Measurements from ENCODE around the gene NKX2-2. TPM values are rescaled to one million over a fixed set of nuclear protein-coding genes. Genes with fewer than 3 reads are reported as not detected.

NKX2-2 gene
- total RNA-seq, 1 experiment from 2014 or later, result not detected

GRCh38 chr20:21465799-21466198, 48.1 kb downstream of the NKX2-2 start:
- Histone ChIP-seq H3K27ac (no peak overlapping the region), H2AFZ (no peak overlapping the region), H3K9me3 (ENCODE audit: insufficient read depth, low read depth) (no peaks in the 10 kb centered on the region), H3K4me1 (replicated peaks; ENCODE audit: insufficient read depth) (no peaks in the 10 kb centered on the region), H3K36me3 (ENCODE audit: low read depth) (no peaks in the 10 kb centered on the region), H3K27me3 (ENCODE audit: insufficient read depth, low read depth) (peaks cover 18% of the 10 kb centered on the region), H3F3A (ENCODE audit: insufficient read depth, low read depth) (no peaks in the 10 kb centered on the region), H3K9me2 (ENCODE audit: insufficient read depth) (peaks cover 4% of the 10 kb centered on the region; the same call in 1 of the 2 replicates), H3K4me2 (no peak overlapping the region), H4K20me1 (ENCODE audit: insufficient read depth) (no peaks in the 10 kb centered on the region), H3K79me2 (ENCODE audit: low read depth) (no peaks in the 10 kb centered on the region), H3K4me3 (no peak overlapping the region)
- POLR2A ChIA-PET (ENCODE audit: unreplicated experiment), result no interaction called here
- intact Hi-C loops (cut with micrococcal nuclease; ENCODE audit: unreplicated experiment), result no loop called here
- no TSS peak for BruUV-seq (replicated peaks)
- CTCF ChIA-PET, result no interaction called here
- TF ChIP-seq EZH2 (IDR thresholded peaks at IDR 0.05; ENCODE audit: low read depth), result no peak
- no peak for TF ChIP-seq CTCF (conservative IDR thresholded peaks at IDR 0.05)
- DNase-seq, result no peak

- no peaks in the 10 kb centered on the region for H3K4me1 ChIP-seq (replicated peaks; ENCODE audit: insufficient read depth)
- peaks cover 26% of the 10 kb centered on the region for H3K27me3 ChIP-seq (ENCODE audit: insufficient read depth, low read depth)
- no peaks in the 10 kb centered on the region for H3K79me2 ChIP-seq (ENCODE audit: low read depth)
- no peaks in the 10 kb centered on the region for H3F3A ChIP-seq (ENCODE audit: insufficient read depth, low read depth)
- POLR2A ChIA-PET (ENCODE audit: unreplicated experiment), result no interaction called here
- CTCF ChIA-PET, result no interaction called here
- DNase-seq, result no peak
- intact Hi-C loops (cut with micrococcal nuclease; ENCODE audit: unreplicated experiment), result no loop called here
- no peaks in the 10 kb centered on the region for H3K9me3 ChIP-seq (ENCODE audit: insufficient read depth, low read depth)
- H2AFZ ChIP-seq, result no peak overlapping the region
- no peaks in the 10 kb centered on the region for H4K20me1 ChIP-seq (ENCODE audit: insufficient read depth)
- TF ChIP-seq CTCF (conservative IDR thresholded peaks at IDR 0.05) (no peak), EZH2 (IDR thresholded peaks at IDR 0.05; ENCODE audit: low read depth) (no peak)
- BruUV-seq (replicated peaks), result no TSS peak
- H3K4me2 ChIP-seq, result no peak overlapping the region
- H3K4me3 ChIP-seq, result no peak overlapping the region
- H3K36me3 ChIP-seq (ENCODE audit: low read depth), result no peaks in the 10 kb centered on the region
- no peak overlapping the region for H3K27ac ChIP-seq
- peaks cover 4% of the 10 kb centered on the region; the same call in 1 of the 2 replicates for H3K9me2 ChIP-seq (ENCODE audit: insufficient read depth)
Measured at GRCh38 chr20:21464916-21465315, 48.9 kb downstream of the NKX2-2 start.

Other genes with a start within 250 kb of the NKX2-2 start
- 70.4 and 78.3 TPM in 2 replicates for gene XRN2, start 210.7 kb downstream of the NKX2-2 start, total RNA-seq (2021)
- not detected in 2 replicates for gene NKX2-4, start 116.5 kb downstream of the NKX2-2 start, total RNA-seq (2021)
- not detected in 2 replicates for gene PAX1, start 191.6 kb upstream of the NKX2-2 start, total RNA-seq (2021)

All from PC-9 (cell line).